Thoracic aorta (tissue), 2 donors: ENCODE measurements around the gene GMPPA. TPM values are rescaled to one million over a fixed set of nuclear protein-coding genes. Genes with fewer than 3 reads are reported as not detected.

ENCODE experiments used
- ATAC-seq: fragments of 150-250 bp; one replicate; pipeline ENCODE4 v1.8.0; 2017; ENCODE audit warnings: low read depth; ENCODE audit not compliant: insufficient number of reproducible peaks, low FRiP score
- DNase-seq: peaks from one replicate; pipeline ENCODE4 v3.0.0-alpha.2; 2020; ENCODE audit warnings: low spot score
- H3K27ac ChIP-seq, 2 donors: fragments of 200-600 bp; sonication (generic); 1 replicate in 1 of 2; 2 replicates in 1 of 2; pipeline ENCODE4 v1.5.1; 2016; ENCODE audit warnings: mild to moderate bottlenecking in 2 of 2, moderate library complexity in 2 of 2
- H3K27me3 ChIP-seq: fragments of 200-600 bp; sonication (generic); replicated peaks from 2 replicates; pipeline ENCODE4 v1.6.0; 2016; ENCODE audit warnings: mild to moderate bottlenecking; ENCODE audit not compliant: insufficient read depth
- H3K36me3 ChIP-seq: fragments of 200-600 bp; sonication (generic); one replicate; pipeline ENCODE4 v1.5.1; 2016
- H3K4me1 ChIP-seq, 2 donors: fragments of 200-600 bp; sonication (generic); 1 replicate in 1 of 2; 2 replicates in 1 of 2; pipeline versions ENCODE4 v1.5.1 to v1.6.0; 2016; ENCODE audit warnings: low read depth in 2 of 2, mild to moderate bottlenecking in 1 of 2; ENCODE audit not compliant: control insufficient read depth in 1 of 2
- H3K4me3 ChIP-seq: fragments of 200-600 bp; sonication (generic); 2 replicates; pipeline ENCODE4 v1.5.1; 2016; ENCODE audit warnings: mild to moderate bottlenecking
- H3K9me3 ChIP-seq: fragments of 200-600 bp; sonication (generic); 2 replicates; pipeline ENCODE4 v1.5.1; 2016
- total RNA-seq, 2 donors: library from RNA; depleted of rRNA; stranded (reverse); fragments of >200 nt; gene quantifications; one replicate each; pipeline versions ENCODE4 v1.1.0 to v1.2.3, GENCODE V29; 2016
- TF ChIP-seq, protein P1 (sequence below): fragments of 200-600 bp; sonication (generic); IDR thresholded peaks from one replicate; pipeline ENCODE4 v1.5.1; 2019; ENCODE audit warnings: antibody characterized with exemption

The GMPPA gene
- total RNA-seq, 2 donors from 2014 or later, result 30.5 to 56.5 TPM

DNA sequence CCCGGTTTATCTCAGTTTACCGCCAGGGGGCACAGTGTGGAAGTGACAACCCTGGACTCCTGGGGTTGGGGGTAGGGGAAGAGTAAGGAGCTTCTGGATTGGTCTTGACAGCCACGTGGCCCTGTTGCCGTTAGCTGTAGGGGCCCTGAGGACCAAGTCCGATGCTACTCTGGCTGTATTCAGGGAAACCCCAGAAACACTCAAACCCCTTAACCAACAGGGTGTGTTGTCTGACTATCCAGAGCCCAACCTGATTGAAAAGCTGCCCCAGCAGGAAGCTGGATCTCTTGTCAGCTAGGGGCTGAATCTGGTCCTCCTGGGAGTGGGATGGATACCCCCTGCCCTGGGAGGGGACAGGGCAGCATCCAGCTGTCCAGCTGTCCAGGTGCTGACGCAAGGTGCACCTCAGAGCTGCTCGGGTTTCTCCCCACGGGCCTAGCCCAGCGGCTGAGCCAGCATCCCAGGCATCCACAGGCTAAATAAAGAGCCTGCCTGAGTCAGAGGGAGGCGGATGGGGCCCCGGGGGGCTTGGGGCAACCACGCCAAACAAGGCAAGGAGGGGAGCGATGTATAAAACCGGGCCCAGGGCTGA lies 3.1 kb upstream of the GMPPA start:
- H3K4me3 ChIP-seq, result no peak overlapping the region
- no peaks in the 10 kb centered on the region for H3K9me3 ChIP-seq
- TF ChIP-seq, protein P1, sequence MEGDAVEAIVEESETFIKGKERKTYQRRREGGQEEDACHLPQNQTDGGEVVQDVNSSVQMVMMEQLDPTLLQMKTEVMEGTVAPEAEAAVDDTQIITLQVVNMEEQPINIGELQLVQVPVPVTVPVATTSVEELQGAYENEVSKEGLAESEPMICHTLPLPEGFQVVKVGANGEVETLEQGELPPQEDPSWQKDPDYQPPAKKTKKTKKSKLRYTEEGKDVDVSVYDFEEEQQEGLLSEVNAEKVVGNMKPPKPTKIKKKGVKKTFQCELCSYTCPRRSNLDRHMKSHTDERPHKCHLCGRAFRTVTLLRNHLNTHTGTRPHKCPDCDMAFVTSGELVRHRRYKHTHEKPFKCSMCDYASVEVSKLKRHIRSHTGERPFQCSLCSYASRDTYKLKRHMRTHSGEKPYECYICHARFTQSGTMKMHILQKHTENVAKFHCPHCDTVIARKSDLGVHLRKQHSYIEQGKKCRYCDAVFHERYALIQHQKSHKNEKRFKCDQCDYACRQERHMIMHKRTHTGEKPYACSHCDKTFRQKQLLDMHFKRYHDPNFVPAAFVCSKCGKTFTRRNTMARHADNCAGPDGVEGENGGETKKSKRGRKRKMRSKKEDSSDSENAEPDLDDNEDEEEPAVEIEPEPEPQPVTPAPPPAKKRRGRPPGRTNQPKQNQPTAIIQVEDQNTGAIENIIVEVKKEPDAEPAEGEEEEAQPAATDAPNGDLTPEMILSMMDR, result peak; percentile 69
- H3K36me3 ChIP-seq, result peaks cover 17% of the 10 kb centered on the region
- peaks cover 21 to 50% of the 10 kb centered on the region in 2 donors for H3K4me1 ChIP-seq
- ATAC-seq, result no peak
- H3K27me3 ChIP-seq, result no peaks in the 10 kb centered on the region
- peak overlapping the region; percentile 93 to 95 for H3K27ac ChIP-seq
- DNase-seq, result no peak

DNA sequence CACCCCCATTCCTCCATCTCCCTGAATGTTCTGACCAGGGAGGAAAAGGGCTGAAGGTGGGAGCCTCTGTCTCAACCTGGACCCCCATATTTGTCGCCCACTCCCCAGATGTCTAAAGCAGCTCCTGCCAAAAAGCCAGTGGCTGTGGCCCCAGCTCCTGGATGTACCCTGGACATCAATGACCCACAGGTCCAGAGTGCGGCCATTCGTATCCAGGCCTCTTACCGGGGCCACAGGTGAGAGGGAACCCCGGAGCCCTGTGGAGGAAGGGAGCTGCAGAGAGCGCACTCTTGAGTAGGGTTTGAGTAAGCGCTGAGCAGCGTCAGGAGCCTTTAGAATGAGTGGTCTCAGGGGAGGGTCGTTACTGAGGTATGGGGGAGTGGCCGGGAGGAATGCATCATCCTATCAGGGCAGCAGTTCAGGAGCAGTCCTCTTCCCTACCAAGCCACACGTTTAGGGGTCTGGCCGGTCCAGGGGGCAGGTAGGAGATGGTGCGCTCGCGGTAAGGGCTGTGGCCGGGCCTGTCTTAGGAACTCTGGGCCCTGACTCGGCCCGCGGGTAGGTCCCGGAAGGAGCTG lies 2.4 kb upstream of the GMPPA start:
- ATAC-seq (no peak), DNase-seq (no peak)
- TF ChIP-seq, protein P1, result no peak
- H3K4me1 ChIP-seq, result peaks cover 21 to 50% of the 10 kb centered on the region in 2 donors
- no peaks in the 10 kb centered on the region for H3K27me3 ChIP-seq
- no peaks in the 10 kb centered on the region for H3K9me3 ChIP-seq
- H3K36me3 ChIP-seq, result peaks cover 14% of the 10 kb centered on the region
- peak overlapping the region; percentile 84 for H3K4me3 ChIP-seq
- H3K27ac ChIP-seq, result peak overlapping the region; percentile 93 to 95

DNA sequence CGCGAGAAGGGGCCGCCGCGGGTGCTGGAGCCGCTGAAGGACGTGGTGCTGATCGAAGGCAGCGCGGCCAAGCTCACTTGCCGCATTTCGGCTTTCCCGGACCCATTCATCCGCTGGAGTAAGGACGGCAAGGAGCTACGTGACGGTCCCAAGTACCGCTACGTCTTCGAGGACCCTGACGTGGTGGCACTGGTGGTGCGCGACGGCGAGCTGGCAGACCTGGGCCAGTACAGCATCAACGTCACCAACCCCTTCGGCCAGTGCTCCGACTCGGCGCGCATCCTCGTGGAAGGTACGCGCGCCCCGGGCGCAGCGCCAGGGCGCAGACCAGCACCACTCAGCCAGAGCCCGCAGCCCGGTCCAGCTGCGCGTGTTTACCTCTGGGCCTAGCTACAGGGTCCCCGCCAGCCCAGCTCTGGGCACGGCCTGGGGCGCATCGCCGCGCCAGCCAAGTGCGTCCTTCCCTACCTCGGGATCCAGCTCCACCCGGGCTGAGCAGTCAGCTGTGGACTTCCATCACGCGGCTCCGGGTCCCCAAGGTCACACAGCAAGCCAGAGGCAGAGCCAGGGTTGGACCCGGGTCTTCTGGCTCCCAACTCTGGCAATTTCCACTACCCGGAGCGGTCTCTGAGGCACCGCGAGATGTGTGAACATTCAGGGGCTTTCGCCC lies 1.7 kb upstream of the GMPPA start:
- ATAC-seq (no peak), DNase-seq (no peak)
- peak overlapping the region; percentile 84 for H3K4me3 ChIP-seq
- H3K27me3 ChIP-seq, result no peaks in the 10 kb centered on the region
- no peaks in the 10 kb centered on the region for H3K9me3 ChIP-seq
- peak overlapping the region; percentile 93 to 95 for H3K27ac ChIP-seq
- H3K36me3 ChIP-seq, result peaks cover 13% of the 10 kb centered on the region
- peaks cover 21 to 50% of the 10 kb centered on the region in 2 donors for H3K4me1 ChIP-seq
- TF ChIP-seq, protein P1, result no peak

DNA sequence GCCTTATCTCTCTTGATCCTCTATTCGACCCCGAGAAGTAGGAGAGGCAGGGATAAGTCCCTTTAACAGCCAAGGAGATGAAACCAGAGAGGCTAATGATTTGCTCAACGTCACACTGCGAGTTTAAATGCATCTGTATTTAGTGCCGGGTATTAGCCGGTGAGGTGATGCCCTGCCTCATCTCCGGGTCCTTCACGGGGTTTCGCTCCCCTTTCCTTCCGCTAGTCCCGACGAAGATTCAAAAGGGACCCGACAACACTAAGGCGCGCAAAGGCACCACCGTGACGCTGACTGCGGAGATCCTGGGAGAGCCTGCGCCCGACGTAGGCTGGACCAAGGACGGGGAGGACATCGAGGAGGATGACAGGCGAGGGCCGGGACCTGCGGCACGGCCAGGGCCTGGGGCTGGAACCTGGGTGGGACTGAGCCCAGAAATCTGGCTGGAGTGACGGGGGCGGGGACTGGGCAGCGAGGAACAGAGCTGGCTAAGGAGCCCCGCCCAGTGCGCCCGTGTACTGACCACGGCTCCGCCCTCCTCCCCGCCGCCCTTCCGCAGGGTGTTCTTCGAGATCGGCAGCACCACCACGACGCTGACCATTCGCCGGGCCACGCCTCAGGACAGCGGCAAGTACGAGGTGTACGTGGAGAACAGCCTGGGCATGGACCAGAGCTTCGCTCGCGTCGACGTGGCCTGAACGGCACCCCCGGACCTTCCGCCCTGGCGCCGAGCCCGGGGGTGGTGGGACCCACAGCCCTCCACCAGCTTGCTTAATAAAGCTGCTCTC lies 1.0 kb upstream of the GMPPA start:
- H3K9me3 ChIP-seq, result no peaks in the 10 kb centered on the region
- peaks cover 21 to 50% of the 10 kb centered on the region in 2 donors for H3K4me1 ChIP-seq
- H3K4me3 ChIP-seq, result peak overlapping the region; percentile 84
- TF ChIP-seq, protein P1, result no peak
- DNase-seq (peak; percentile 83), ATAC-seq (peak; percentile 29)
- H3K36me3 ChIP-seq, result peaks cover 7% of the 10 kb centered on the region
- peak overlapping the region; percentile 93 to 95 for H3K27ac ChIP-seq
- H3K27me3 ChIP-seq, result no peaks in the 10 kb centered on the region

DNA sequence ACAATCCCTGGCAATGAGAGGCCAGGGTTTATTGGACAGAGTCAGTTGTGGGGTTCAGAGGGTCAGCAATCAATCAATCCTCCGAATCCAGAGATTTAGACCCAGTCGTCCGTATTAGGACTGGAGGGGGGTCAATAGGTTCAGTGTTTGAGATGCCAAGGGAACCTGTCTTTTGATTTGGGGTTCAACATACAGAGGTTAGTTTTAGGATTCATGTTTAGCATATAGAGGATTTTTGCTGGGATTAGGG lies 292 bp downstream of the GMPPA start:
- peaks cover 21 to 50% of the 10 kb centered on the region in 2 donors for H3K4me1 ChIP-seq

More for the DNA sequence above, 292 bp downstream of the GMPPA start:
- no peaks in the 10 kb centered on the region for H3K27me3 ChIP-seq
- peak overlapping the region; percentile 93 to 95 for H3K27ac ChIP-seq
- H3K9me3 ChIP-seq, result no peaks in the 10 kb centered on the region
- ATAC-seq (no peak), DNase-seq (no peak)
- TF ChIP-seq, protein P1, result no peak
- peaks cover 12% of the 10 kb centered on the region for H3K36me3 ChIP-seq
- H3K4me3 ChIP-seq, result peak overlapping the region; percentile 84
